ENCODE measurements around the gene C7. TPM values are rescaled to one million over a fixed set of nuclear protein-coding genes. Genes with fewer than 3 reads are reported as not detected.

C7 gene
- total and polyA plus RNA-seq, 10 of the 15 experiments (the other 5 are each of a cell fraction or from before 2014, with no cell fraction given), result 0.90 TPM; not detected in 9

DNA sequence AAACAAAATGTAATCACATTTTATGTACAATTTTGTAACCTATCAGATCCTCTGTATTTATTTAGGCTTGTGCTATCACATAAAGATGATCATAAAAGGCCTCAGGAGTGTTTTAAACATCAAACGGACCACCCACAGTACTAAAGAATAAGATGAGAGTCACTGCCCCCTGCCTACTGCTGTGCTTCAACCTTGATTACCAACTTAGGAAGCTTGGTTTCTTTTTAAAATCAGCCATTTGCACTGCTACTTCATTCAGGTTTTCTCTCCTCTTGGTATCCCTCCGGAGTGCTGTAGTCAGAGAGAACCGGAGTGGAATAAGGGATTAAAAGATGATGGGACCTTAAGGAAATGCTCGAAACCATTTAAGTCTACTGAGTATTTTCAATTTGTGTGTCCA, 6.9 kb downstream of the C7 start:
- SMC1A ChIA-PET (ENCODE audit: uncharacterized antibody, unreplicated experiment), result no interaction called here
- ATAC-seq, result no peak
- POLR2A ChIA-PET, result no interaction called here
- CTCF ChIA-PET, result interaction anchor here (1.1 kb wide), 1 partner anchor 12 kb away, joined by 3 read pairs; no protein-coding TSS in a partner anchor
- H3K4me3 ChIP-seq, result no peak overlapping the region
- H4K20me1 ChIP-seq (ENCODE audit: control insufficient read depth, insufficient read depth), result no peaks in the 10 kb centered on the region
- FAIRE-seq, result no peak
- H3K9ac ChIP-seq (ENCODE audit: control insufficient read depth, insufficient read depth, low read length), result no peak overlapping the region
- no peaks in the 10 kb centered on the region for H3K36me3 ChIP-seq (ENCODE audit: control insufficient read depth in 2 of 2, insufficient read depth in 2 of 2, low read length in 1 of 2)
- H3K9me3 ChIP-seq (replicated peaks; ENCODE audit: control insufficient read depth, insufficient read depth, low read length), result no peaks in the 10 kb centered on the region
- no peaks in the 10 kb centered on the region for H3K79me2 ChIP-seq (ENCODE audit: control insufficient read depth, insufficient read depth, low read length)
- H3K27me3 ChIP-seq (replicated peaks in 1 of 2; ENCODE audit: control insufficient read depth in 2 of 2, insufficient read depth in 2 of 2, low read length in 1 of 2), result no peaks in the 10 kb centered on the region
- BruUV-seq (replicated peaks), result no TSS peak
- H2AFZ ChIP-seq (ENCODE audit: control insufficient read depth, low read depth, low read length), result no peak overlapping the region
- no peak overlapping the region for H3K27ac ChIP-seq (ENCODE audit: control insufficient read depth, insufficient read depth)
- no peaks in the 10 kb centered on the region for H3K4me1 ChIP-seq (ENCODE audit: control insufficient read depth, insufficient read depth, low read length)
- in situ Hi-C loops (cut with MboI), result no loop called here
- DNase-seq (ENCODE audit: low read depth, low spot score), result no peak
- no peak for TF ChIP-seq ASH2L (IDR thresholded peaks at IDR 0.05; ENCODE audit: borderline replicate concordance, low read depth)
- TF ChIP-seq TBL1XR1 (IDR thresholded peaks at IDR 0.05; ENCODE audit: low read depth, low read length), result no peak
- TF ChIP-seq, protein P1, sequence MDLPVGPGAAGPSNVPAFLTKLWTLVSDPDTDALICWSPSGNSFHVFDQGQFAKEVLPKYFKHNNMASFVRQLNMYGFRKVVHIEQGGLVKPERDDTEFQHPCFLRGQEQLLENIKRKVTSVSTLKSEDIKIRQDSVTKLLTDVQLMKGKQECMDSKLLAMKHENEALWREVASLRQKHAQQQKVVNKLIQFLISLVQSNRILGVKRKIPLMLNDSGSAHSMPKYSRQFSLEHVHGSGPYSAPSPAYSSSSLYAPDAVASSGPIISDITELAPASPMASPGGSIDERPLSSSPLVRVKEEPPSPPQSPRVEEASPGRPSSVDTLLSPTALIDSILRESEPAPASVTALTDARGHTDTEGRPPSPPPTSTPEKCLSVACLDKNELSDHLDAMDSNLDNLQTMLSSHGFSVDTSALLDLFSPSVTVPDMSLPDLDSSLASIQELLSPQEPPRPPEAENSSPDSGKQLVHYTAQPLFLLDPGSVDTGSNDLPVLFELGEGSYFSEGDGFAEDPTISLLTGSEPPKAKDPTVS (IDR thresholded peaks at IDR 0.05; ENCODE audit: low read depth, low read length), result no peak
- TF ChIP-seq, protein P2, sequence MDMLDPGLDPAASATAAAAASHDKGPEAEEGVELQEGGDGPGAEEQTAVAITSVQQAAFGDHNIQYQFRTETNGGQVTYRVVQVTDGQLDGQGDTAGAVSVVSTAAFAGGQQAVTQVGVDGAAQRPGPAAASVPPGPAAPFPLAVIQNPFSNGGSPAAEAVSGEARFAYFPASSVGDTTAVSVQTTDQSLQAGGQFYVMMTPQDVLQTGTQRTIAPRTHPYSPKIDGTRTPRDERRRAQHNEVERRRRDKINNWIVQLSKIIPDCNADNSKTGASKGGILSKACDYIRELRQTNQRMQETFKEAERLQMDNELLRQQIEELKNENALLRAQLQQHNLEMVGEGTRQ (IDR thresholded peaks at IDR 0.05; ENCODE audit: borderline replicate concordance, low read depth, low read length), result no peak
- TF ChIP-seq EED (IDR thresholded peaks at IDR 0.05; ENCODE audit: low read depth), result no peak
- no peak for TF ChIP-seq NR2C2 (IDR thresholded peaks at IDR 0.05; ENCODE audit: borderline replicate concordance, control insufficient read depth, insufficient read length, low read depth)
- TF ChIP-seq, protein P3, sequence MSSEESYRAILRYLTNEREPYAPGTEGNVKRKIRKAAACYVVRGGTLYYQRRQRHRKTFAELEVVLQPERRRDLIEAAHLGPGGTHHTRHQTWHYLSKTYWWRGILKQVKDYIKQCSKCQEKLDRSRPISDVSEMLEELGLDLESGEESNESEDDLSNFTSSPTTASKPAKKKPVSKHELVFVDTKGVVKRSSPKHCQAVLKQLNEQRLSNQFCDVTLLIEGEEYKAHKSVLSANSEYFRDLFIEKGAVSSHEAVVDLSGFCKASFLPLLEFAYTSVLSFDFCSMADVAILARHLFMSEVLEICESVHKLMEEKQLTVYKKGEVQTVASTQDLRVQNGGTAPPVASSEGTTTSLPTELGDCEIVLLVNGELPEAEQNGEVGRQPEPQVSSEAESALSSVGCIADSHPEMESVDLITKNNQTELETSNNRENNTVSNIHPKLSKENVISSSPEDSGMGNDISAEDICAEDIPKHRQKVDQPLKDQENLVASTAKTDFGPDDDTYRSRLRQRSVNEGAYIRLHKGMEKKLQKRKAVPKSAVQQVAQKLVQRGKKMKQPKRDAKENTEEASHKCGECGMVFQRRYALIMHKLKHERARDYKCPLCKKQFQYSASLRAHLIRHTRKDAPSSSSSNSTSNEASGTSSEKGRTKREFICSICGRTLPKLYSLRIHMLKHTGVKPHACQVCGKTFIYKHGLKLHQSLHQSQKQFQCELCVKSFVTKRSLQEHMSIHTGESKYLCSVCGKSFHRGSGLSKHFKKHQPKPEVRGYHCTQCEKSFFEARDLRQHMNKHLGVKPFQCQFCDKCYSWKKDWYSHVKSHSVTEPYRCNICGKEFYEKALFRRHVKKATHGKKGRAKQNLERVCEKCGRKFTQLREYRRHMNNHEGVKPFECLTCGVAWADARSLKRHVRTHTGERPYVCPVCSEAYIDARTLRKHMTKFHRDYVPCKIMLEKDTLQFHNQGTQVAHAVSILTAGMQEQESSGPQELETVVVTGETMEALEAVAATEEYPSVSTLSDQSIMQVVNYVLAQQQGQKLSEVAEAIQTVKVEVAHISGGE (CRISPR knock-in tag; IDR thresholded peaks at IDR 0.05), result no peak
- no peak for TF ChIP-seq MEF2A (IDR thresholded peaks at IDR 0.05; ENCODE audit: insufficient read depth, low read depth, low read length)
- TF ChIP-seq TCF3 (IDR thresholded peaks at IDR 0.05; ENCODE audit: borderline replicate concordance, insufficient read depth, low read depth, low read length), result no peak
- no peak for TF ChIP-seq GABPA (IDR thresholded peaks at IDR 0.05; ENCODE audit: low read depth)
- no peak for TF ChIP-seq SMARCA5 (IDR thresholded peaks at IDR 0.05)
- 0% methylated on average over 4 of the region's 4 CpGs for WGBS (ENCODE audit: insufficient coverage, insufficient replicate concordance, low lambda C conversion rate, missing lambda C conversion rate)
- intact Hi-C loops (cut with micrococcal nuclease; ENCODE audit: unreplicated experiment), result no loop called here
- RAD21 ChIA-PET (ENCODE audit: unreplicated experiment), result no interaction called here
- no peak overlapping the region for H3K4me2 ChIP-seq (ENCODE audit: control insufficient read depth, insufficient read depth)
